Keratinocyte (primary cell): ENCODE results near the gene GJD4.

Experiments used
- EZH2 ChIP-seq: IDR thresholded peaks from one replicate; pipeline ENCODE4 v1.6.1; 2012; ENCODE audit warnings: inconsistent platforms, mild to moderate bottlenecking, low read length, moderate library complexity
- TF ChIP-seq, protein P1 (sequence below), 3 experiments: IDR thresholded peaks in 1 of 3; conservative IDR thresholded peaks in 1 of 3; optimal IDR thresholded peaks in 1 of 3; 2 replicates in 2 of 3; 3 replicates in 1 of 3; pipeline versions ENCODE3 to v1.5.1; 2011; ENCODE audit warnings: low read length in 3 of 3, mild to moderate bottlenecking in 3 of 3, moderate library complexity in 2 of 3, control low read depth in 1 of 3, inconsistent platforms in 1 of 3; ENCODE audit not compliant: insufficient read depth in 2 of 3; ENCODE audit errors: extremely low read depth in 1 of 3

DNA sequence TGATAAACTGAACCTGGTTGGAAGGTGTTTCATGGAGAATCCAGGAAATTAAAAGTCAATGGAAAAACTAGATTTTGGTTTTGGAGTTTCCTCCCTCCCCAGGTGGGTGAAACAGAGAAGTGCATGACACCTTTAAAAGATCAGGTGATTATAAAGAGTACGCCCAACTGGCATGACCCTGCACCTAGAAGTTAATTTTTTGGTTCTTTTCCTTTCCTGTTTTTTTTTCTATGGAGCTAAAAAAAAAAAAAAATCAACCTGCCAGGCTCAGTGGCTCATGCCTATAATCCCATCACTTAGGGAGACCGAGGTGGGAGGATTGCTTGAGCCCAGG lies 7.9 kb downstream of the GJD4 start:
- TF ChIP-seq, protein P1, sequence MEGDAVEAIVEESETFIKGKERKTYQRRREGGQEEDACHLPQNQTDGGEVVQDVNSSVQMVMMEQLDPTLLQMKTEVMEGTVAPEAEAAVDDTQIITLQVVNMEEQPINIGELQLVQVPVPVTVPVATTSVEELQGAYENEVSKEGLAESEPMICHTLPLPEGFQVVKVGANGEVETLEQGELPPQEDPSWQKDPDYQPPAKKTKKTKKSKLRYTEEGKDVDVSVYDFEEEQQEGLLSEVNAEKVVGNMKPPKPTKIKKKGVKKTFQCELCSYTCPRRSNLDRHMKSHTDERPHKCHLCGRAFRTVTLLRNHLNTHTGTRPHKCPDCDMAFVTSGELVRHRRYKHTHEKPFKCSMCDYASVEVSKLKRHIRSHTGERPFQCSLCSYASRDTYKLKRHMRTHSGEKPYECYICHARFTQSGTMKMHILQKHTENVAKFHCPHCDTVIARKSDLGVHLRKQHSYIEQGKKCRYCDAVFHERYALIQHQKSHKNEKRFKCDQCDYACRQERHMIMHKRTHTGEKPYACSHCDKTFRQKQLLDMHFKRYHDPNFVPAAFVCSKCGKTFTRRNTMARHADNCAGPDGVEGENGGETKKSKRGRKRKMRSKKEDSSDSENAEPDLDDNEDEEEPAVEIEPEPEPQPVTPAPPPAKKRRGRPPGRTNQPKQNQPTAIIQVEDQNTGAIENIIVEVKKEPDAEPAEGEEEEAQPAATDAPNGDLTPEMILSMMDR (optimal IDR thresholded peaks at IDR 0.05 in 1 of 3, IDR thresholded peaks at IDR 0.05 in 1 of 3, conservative IDR thresholded peaks at IDR 0.05 in 1 of 3; ENCODE audit: extremely low read depth in 1 of 3, insufficient read depth in 2 of 3, low read length in 3 of 3) = no peak
- no peak for TF ChIP-seq EZH2
